Esophagus squamous epithelium (tissue), 4 donors: ENCODE data around the gene ADGRG3.

Experiments
- POLR2A ChIP-seq, 4 donors: fragments of 450-650 bp; IDR thresholded peaks; one replicate each; pipeline ENCODE4 v1.6.1; 2017; ENCODE audit warnings: antibody characterized with exemption in 4 of 4, mild to moderate bottlenecking in 4 of 4, moderate library complexity in 3 of 4
- TF ChIP-seq, protein P1 (sequence below), 6 experiments: fragments of 450-650 bp in 4 of 6; fragments of 200-600 bp in 2 of 6; sonication (generic) in 2 of 6; IDR thresholded peaks; one replicate each; pipeline ENCODE4 v1.5.1; 2016 to 2019; ENCODE audit warnings: antibody characterized with exemption in 6 of 6, mild to moderate bottlenecking in 4 of 6, moderate library complexity in 4 of 6

DNA sequence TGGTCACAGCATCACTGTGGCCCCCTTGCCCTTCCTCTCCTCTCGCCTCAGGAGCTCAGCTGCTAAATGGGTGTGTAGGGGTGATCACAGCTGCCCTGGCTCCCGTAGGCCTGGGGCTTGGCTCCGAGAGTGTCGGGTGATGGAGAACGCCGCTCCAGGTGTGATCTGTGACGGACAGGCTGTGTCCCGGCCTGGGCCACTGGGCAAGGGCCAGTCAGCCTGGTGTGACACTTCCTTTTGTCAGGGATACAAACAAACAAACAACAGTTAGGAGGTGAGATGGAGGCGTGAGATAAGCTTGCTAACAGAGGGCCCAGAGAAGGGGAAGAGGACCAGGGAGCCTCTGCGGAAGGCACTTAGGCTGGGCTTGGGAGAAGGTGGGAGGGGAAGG, 37.7 kb upstream of the ADGRG3 start:
- TF ChIP-seq, protein P1, sequence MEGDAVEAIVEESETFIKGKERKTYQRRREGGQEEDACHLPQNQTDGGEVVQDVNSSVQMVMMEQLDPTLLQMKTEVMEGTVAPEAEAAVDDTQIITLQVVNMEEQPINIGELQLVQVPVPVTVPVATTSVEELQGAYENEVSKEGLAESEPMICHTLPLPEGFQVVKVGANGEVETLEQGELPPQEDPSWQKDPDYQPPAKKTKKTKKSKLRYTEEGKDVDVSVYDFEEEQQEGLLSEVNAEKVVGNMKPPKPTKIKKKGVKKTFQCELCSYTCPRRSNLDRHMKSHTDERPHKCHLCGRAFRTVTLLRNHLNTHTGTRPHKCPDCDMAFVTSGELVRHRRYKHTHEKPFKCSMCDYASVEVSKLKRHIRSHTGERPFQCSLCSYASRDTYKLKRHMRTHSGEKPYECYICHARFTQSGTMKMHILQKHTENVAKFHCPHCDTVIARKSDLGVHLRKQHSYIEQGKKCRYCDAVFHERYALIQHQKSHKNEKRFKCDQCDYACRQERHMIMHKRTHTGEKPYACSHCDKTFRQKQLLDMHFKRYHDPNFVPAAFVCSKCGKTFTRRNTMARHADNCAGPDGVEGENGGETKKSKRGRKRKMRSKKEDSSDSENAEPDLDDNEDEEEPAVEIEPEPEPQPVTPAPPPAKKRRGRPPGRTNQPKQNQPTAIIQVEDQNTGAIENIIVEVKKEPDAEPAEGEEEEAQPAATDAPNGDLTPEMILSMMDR (IDR thresholded peaks at IDR 0.05), result no peak
- TF ChIP-seq POLR2A (IDR thresholded peaks at IDR 0.05), result no peak
